Fibroblast of the aortic adventitia (primary cell): ENCODE data around the gene KCNT2. TPM values are rescaled to one million over a fixed set of nuclear protein-coding genes. Genes with fewer than 3 reads are reported as not detected.

ENCODE experiments used
- DNase-seq: peaks from one replicate; pipeline ENCODE4 v3.0.0-alpha.2; 2010; ENCODE audit warnings: low read depth
- H3K4me3 ChIP-seq: 2 replicates; pipeline ENCODE4 v1.5.1; 2011; ENCODE audit warnings: low read depth, mild to moderate bottlenecking, control low read depth, low read length, moderate library complexity
- total RNA-seq: library from RNA; depleted of rRNA; stranded (reverse); fragments of >200 nt; gene quantifications from 2 replicates; pipeline ENCODE4 v1.2.3, GENCODE V29; 2012; ENCODE audit warnings: low replicate concordance
- TF ChIP-seq, protein P1 (sequence below): IDR thresholded peaks from 2 replicates; pipeline ENCODE4 v1.5.1; 2011; ENCODE audit warnings: mild to moderate bottlenecking, low read length, control low read depth, inconsistent platforms; ENCODE audit not compliant: insufficient read depth

KCNT2 gene
- total RNA-seq, 1 donor = 8.0 TPM

DNA sequence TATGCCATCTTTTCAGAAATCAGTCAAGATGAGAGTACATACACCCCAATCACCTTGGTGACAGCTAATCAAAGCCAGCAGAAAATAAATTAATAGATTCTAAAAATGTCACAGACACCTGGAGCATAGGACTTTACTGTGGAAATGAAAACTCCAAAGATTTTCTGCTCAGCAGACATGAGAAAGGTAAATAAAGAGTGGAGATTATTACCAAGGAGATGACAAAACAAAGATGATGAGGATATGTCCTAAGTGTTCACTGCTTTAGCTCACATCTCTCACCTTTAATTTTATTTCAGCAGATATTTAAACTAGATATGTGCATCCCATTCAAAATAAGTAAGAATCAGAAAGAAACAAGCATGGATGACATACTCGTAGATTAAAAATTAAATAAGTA, 14.8 kb upstream of the KCNT2 start:
- no peak for DNase-seq

DNA sequence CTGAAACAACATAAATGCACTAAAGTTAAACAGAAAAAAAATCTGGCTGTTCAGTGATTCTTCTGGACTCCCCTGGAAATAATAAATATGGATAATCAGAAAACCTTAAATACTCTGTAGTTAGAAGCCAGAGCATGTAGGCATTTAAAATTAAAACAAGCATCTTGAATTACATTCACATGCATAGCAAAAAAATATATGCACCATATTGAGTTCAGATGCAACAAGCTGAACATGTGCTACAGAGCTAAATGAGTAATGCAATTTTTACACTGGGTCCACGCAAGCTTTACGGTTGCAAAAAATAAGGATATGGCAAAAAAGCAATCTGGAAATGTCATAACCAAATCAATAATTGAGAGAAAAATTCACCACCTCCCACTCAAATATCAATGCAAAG, 11.5 kb upstream of the KCNT2 start:
- DNase-seq = no peak
- TF ChIP-seq, protein P1, sequence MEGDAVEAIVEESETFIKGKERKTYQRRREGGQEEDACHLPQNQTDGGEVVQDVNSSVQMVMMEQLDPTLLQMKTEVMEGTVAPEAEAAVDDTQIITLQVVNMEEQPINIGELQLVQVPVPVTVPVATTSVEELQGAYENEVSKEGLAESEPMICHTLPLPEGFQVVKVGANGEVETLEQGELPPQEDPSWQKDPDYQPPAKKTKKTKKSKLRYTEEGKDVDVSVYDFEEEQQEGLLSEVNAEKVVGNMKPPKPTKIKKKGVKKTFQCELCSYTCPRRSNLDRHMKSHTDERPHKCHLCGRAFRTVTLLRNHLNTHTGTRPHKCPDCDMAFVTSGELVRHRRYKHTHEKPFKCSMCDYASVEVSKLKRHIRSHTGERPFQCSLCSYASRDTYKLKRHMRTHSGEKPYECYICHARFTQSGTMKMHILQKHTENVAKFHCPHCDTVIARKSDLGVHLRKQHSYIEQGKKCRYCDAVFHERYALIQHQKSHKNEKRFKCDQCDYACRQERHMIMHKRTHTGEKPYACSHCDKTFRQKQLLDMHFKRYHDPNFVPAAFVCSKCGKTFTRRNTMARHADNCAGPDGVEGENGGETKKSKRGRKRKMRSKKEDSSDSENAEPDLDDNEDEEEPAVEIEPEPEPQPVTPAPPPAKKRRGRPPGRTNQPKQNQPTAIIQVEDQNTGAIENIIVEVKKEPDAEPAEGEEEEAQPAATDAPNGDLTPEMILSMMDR = no peak
- H3K4me3 ChIP-seq = no peak overlapping the region

More for the DNA sequence above, 14.8 kb upstream of the KCNT2 start:
- TF ChIP-seq, protein P1 = no peak
- H3K4me3 ChIP-seq = no peak overlapping the region

DNA sequence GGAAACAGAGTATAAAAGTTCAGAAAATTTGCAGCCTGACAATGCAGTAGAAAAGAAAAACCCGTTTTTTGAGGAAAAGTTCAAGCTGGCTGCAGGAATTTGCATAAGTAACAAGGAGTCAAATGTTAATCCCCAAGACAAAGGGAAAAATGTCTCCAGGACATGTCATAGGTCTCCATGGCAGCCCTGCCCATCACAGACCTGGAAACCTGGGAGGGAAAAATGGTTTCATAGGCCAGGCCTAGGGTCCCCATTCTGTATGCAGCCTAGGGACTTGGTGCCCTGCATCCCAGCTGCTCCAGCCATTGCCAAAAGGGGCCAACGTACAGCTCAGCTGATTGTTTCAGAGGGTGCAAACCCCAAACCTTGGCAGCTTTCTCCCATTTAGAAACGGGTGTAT, 3.6 kb upstream of the KCNT2 start:
- TF ChIP-seq, protein P1 = no peak
- H3K4me3 ChIP-seq = no peak overlapping the region

DNA sequence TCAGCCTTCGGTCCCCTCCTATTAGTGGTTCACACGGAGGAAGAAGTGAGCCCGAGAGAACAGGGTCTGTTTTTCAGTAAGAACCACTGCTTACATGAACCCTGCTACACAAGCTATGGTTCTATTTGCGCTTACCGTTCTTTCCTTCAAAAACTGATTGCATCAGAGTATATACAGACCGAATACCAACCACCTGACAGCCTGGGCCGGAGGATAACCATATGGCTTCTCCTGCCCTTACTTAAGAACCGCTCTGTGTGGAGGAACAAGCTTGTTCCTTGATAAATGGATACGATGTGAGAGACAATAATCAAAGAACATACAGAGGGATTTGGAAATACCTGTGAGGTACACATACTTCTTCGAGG, 1.1 kb upstream of the KCNT2 start:
- peak; percentile 9 for DNase-seq
- peak overlapping the region; percentile 73 for H3K4me3 ChIP-seq
- TF ChIP-seq, protein P1 = no peak

More for the DNA sequence above, 3.6 kb upstream of the KCNT2 start:
- DNase-seq = no peak

DNA sequence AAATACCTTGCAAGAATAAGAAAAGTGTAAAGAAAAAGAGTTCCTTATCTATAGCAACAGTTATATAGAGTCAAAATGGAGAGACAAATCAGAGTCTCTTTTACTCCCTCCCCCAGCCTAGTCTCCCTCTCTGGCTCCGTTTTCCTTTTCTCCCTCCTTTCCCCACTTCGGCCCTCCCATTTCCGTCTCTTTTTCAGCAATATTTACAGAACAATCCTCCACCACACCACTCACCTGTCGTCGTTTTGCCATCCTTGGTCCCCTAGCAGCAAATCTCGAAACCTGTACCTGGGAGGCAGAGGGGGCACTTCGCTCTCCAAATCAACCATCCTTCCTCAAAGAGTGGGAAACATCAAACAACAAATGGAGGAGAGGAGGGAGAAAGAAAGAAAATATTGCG, 259 bp downstream of the KCNT2 start:
- H3K4me3 ChIP-seq = peak overlapping the region; percentile 73
- TF ChIP-seq, protein P1 = no peak
- DNase-seq = peak; percentile 5

DNA sequence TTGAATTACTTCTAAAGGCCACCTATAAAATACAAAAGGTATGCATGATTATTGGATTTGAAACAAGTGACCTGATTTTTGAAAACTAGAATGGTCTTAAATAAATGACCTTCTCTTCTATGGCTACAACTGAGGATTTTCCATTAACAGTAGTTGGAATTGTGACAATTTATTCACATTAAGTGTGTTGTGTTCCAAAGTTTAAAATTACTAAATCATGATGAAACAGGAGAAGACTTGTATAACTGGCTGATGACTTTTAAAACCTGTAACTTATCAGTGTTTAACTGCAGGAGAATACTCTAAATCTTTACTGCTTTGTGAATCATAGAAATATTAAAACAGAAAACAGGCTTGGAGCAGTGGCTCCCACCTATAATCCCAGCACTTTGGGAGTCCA, 4.6 kb downstream of the KCNT2 start:
- no peak for DNase-seq
- H3K4me3 ChIP-seq = no peak overlapping the region
- TF ChIP-seq, protein P1 = no peak

DNA sequence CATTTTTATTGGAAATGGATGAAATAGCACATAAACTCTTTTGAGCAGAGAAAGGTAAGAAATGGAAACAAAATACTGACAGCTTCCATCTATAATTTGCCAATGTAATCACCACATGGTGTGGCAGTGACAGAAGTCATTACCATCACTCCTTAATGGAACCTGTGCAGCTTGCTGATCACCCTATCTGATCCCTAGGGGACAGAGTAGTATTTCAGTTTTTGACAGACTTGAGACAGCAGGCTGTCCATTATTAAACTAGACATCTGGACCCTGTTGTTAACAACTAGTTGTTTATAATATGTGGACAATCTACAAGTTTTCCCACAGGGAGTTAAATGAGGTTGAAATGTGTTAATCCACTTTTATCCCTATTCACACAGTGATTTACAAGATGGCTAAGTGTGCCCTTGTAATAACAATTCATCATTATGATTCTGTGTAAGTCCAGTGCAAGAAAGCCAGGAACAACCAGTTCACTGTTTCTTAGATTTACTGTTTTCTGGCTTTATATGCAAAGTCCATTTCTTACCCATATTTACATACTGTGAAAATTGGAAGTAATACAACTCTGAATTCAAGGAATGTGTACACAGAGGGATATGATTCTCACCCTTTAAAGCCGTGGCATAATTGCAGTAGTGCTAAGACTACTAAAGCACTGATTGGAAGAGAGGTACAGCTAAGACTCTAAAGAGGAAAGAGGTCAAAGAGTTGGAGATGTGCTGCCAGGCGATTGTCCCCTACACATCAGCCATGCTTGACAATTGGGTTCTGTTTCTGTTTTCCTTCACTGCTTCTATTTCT, 9.1 kb downstream of the KCNT2 start:
- TF ChIP-seq, protein P1 = no peak
- no peak for DNase-seq
- no peak overlapping the region for H3K4me3 ChIP-seq
